ENCODE results near the gene HEPHL1.

Gene HEPHL1

DNA sequence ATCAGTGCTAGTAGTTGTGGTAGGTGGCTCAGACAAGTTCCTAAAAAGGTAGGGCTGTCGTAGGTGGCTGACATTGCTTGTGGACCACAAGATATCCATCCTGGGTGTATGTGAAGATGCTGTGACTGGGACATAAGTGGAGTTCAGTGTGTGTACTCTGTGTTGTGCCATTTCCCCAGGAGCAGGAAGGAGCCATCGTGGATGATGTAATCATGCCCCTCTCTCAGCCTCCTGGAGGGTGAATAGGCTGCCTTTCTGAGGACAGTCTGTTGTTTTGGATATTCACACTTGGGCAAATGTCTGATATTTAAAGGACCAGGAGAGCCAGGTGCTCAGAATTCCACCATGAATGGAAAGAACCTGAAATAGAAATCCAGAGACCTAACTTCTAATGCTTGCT lies 2.7 kb downstream of the HEPHL1 start:
- DNase-seq = no peak

DNA sequence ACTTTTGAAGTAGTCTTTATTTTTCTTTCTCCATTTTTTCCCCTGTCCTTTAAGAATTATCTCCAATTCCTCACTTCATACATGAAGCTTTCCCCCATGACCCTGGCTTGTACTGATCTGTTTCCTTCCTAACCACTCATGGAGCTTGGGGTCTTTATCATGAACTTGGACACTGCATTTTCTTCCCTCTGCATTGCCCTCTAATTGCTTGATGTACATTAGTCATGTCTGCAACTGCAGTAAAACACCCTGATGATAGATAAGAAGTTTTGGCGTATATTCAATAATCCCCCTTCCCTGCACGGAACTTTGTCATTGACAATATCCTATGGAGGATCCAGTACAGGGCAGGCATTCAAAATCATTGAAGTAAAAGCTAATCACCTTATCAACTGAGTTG lies 3.4 kb downstream of the HEPHL1 start:
- no peak for DNase-seq

- DNase-seq = no peak
Observed at GRCh38 chr11:94025690-94026394, 4.7 kb downstream of the HEPHL1 start.

GRCh38 chr11:94027210-94027609 lies 6.1 kb downstream of the HEPHL1 start:
- DNase-seq = no peak

DNA sequence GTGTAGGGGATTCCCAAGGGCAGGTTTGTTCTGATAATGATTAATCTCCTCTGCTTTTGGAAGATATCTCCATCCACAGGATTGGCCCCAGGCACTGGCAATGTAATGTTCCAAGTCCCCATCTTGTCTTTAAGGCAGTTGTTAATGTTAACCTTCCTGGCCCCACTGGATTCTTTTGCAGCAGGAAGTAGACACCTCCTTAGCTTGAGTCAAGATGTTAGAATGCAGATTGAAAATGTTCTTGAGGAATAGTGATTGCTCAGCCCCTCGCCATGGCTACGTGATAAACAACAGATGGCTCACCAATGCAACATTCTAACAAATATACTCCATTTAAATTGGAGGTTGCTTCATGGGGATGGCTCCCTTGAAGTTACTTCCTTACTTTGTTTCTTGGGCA lies 7.3 kb downstream of the HEPHL1 start:
- no peak for DNase-seq

DNA sequence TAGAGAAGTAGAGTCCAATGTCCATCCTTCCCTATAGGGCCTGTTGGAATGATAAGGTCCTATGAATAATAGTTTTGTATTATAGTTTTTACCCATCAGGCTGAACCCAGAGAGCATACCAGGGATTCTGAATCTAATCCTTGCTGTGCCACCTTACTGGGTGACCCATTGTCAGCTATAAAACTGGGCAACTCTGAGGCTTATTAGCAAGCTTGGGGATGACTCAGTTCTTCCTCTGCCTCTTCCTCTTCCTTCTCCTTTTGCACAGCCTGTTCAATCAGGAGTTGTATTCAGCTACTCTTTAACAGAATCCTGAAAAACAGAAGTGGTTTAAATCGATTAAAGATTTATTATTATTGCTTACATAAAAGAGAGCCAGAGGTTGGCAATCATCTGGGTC lies 8.9 kb downstream of the HEPHL1 start:
- no peak for DNase-seq

- DNase-seq = no peak
Observed at GRCh38 chr11:94031625-94032024, 10.5 kb downstream of the HEPHL1 start.

DNA sequence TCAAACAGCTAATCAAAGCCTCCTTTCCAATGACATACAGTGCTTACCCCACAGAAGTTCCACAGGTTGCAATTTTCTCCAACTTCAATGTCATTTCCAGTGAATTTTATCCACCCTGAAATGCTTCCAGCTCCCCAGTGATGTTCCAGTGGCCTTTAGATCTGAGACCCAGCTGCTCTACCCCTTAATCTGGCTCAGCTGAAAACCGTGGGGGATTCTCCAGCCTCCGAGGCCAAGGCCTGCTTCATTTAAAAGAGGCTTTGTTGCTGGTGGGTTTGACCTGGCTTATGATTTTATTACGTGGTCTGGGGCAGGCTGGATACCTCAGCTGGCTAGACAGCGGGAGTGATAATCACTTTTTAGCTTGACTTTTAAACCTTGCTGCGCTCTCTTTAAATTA lies 10.9 kb downstream of the HEPHL1 start:
- DNase-seq = no peak

GRCh38 chr11:94032725-94033124 lies 11.6 kb downstream of the HEPHL1 start:
- no peak for DNase-seq

GRCh38 chr11:94034207-94034606 lies 13.1 kb downstream of the HEPHL1 start:
- no peak for DNase-seq

- no peak for DNase-seq
Observed at GRCh38 chr11:94036096-94036495, 14.9 kb downstream of the HEPHL1 start.

DNA sequence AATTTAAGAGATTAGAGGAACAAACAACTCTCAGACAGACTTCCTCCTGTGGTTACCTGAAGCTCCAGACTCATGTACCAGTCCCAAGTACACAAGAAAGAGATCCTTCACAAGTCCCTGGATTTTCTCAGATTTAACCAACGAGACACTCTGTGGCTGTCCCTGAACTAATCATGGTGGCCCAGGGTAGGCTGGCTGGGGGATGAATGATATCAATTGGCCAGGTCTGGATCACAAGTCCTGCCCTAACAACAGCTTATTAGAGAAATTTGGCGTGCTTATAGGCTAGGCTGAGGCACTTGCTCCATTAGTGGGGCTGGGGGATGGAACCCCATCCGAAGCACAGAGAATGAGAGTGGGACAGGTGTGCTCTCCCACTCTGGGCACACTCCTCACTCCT lies 22.1 kb downstream of the HEPHL1 start:
- DNase-seq = no peak

DNA sequence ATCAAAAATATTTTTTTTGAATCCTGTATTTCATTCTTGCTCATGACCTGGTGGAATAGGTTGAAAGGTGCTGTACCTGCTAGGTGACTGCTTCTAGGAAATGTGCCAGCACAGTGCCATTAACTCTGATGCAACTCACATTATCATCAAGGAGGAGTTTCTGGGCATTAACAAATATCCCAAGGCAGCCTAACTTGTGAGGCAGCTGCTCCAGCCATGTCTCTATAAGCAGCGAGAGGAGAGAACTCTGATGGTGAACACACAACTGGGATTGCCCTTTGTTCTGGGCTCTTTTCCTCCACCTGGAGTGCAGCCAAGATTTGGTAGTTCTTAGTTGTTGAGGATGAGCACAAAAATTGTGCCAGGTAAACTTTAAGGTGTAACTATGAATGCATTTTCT lies 25.6 kb downstream of the HEPHL1 start:
- DNase-seq = no peak

- DNase-seq = no peak
Observed at GRCh38 chr11:94048032-94048709, 27.0 kb downstream of the HEPHL1 start.

GRCh38 chr11:94049351-94049750 lies 28.2 kb downstream of the HEPHL1 start:
- no peak for DNase-seq

DNA sequence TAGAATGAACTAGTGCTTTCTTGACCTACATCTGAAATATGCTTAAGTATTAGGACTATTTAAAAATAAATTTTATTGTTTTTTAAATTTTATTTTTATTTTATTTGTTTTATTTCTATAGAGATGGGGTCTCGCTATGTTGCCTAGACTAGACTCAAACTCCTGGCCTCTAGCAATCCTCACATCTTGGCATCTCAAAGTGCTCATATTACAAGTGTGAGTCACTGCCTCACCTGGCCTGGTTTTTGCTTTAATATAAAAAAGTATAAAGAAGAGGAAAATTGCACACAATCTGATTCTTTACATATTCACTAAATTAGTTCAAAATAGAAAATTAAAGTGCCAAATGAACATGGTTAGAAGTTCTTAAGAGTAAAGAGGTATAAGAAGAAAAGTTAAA lies 37.5 kb downstream of the HEPHL1 start:
- no peak for DNase-seq

DNA sequence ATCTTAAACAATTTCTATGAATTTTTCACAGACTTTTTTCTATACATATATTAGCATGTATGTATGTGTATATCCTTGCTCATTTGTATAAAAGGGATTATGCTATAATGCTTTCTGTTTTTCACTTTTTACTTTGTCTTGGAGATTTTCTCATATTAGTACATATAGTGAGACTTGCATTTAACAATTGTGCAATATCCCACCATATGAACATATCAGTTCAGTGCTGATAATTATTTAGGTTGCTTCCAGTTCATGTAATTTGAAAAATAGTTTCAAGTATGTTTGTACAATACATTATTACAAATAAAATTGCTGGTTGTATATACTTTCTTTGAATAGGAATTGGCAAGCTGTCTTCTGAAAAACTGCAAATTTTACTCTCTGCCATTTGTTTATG lies 37.9 kb downstream of the HEPHL1 start:
- DNase-seq = no peak

GRCh38 chr11:94060401-94060800 lies 39.2 kb downstream of the HEPHL1 start:
- DNase-seq = no peak

DNA sequence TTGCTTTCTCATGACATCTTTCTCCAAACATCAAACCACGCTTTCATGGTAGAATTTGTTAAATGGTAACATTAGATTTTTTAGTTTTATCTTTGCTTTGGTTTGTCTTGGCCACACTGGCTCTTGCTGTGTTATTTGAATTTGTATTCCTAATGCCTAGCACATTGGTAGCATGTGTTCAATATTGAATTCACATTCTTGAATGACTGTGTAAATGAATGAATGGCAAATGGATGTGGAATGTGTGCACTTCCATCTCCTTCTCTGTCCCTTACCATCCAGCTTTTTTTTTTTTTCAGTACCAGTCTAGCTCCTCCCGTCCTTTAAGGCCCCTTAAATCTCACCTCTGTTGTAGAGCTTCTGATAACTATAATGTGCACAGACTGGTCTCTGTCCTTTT lies 41.2 kb downstream of the HEPHL1 start:
- no peak for DNase-seq

DNA sequence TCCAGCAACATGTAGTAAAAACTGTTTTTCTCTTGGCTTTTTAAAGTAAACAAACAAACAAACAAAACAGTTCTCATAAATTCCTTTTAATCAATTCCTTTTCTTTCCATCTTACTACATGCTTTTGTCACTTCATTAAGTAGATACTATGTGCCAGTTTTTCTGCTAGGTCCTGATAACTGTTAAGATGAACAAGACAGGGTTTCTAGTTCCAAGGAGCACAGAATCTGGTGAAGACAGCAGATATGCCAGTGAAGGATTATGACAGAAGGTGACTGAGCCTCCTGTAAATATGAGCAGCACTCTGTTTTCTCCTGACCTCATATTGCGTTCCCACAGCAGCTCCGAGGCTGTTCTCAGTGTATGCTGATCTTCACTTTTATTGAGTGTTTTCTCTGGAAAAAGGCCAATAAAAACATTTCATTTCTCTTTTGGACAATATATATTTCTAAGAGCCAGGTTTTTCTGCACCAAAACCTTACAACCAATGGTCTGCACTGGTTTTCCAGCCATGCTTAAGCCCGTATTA lies 45.8 kb downstream of the HEPHL1 start:
- DNase-seq = no peak

GRCh38 chr11:94068764-94069163 lies 47.6 kb downstream of the HEPHL1 start:
- DNase-seq = no peak

GRCh38 chr11:94077552-94078293 lies 56.6 kb downstream of the HEPHL1 start:
- no peak for DNase-seq

- no peak for DNase-seq
Observed at GRCh38 chr11:94084164-94084563, 63.0 kb downstream of the HEPHL1 start.

DNA sequence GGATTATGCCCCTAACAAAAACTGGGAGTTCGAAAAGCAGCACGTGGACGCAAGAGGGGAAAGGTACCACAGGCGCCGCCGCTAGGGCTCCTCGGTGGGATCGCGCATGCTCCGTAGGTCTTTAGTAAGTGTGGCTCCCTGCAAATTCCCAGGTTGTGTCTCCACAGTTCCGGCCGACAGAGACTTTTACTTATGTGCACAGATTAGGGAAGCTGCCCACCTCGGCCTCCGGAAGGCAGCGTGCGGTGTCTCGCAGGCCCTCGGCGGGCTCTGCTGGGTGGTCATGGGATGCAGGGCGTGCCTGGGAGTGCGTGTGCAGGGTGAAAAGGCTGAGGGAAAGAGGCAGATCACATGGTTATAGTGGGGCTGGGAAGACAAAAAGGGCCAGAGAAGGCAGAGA lies 67.8 kb downstream of the HEPHL1 start:
- DNase-seq = no peak
